K562 (cell line): ENCODE results near the gene KCTD8.

Source experiments
- BRCA1 ChIP-seq, 2 experiments: fragments of 450-650 bp in 1 of 2; sonication (generic) in 1 of 2; formaldehyde crosslinking in 1 of 2; IDR thresholded peaks; 2 replicates each; pipeline versions ENCODE4 v1.5.0 to v1.6.1; 2017 to 2020; ENCODE audit warnings: mild to moderate bottlenecking in 1 of 2, missing genetic modification reagents in 1 of 2
- CBFB ChIP-seq: sonication (generic); formaldehyde crosslinking; IDR thresholded peaks from 2 replicates; pipeline ENCODE4 v1.4.0; 2020; ENCODE audit warnings: mild to moderate bottlenecking, missing genetic modification reagents
- CCNT2 ChIP-seq: IDR thresholded peaks from 2 replicates; pipeline ENCODE4 v1.6.1; 2011; ENCODE audit warnings: borderline replicate concordance, low read depth, mild to moderate bottlenecking, moderate library complexity, mixed read lengths, low read length; ENCODE audit not compliant: insufficient read length; ENCODE audit errors: extremely low read depth
- EP300 ChIP-seq: IDR thresholded peaks from 2 replicates; pipeline ENCODE4 v1.6.1; 2012; ENCODE audit warnings: low read length, improper control_type of control experiment
- SUPT5H ChIP-seq: fragments of 450-650 bp; IDR thresholded peaks from 2 replicates; pipeline ENCODE4 v1.6.1; 2016

DNA sequence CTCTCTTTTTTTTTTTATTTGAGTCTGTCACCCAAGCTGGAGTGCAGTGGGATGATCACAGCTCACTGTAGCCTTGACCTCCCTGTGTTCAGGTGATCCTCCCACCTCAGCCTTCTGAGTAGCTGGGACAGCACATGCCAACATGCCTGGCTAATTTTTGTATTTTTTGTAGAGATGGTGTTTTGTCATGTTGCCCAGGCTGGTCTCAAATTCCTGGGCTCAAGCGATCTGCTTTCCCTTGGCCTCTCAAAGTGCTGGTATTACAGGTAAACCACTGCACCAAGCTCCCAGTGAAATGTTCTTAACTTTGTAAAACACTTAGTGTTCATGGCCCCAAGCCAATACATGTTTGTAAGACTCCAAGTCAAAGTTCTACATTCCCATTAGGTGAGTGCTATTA is 316.1 kb downstream of the KCTD8 start:
- no peak for TF ChIP-seq SUPT5H
- TF ChIP-seq EP300 = no peak
- TF ChIP-seq CBFB (CRISPR knock-in tag) = no peak
- TF ChIP-seq BRCA1 (IDR thresholded peaks at IDR 0.05) = no peak
- no peak for TF ChIP-seq BRCA1 (CRISPR knock-in tag; IDR thresholded peaks at IDR 0.05)
- TF ChIP-seq CCNT2 = no peak
